T-cell (primary cell): ENCODE data around the gene FGFR4. TPM values are rescaled to one million over a fixed set of nuclear protein-coding genes. Genes with fewer than 3 reads are reported as not detected.
A peak's percentile ranks its signal among the peaks of the same experiment; 100 is the strongest.

Source experiments
- ATAC-seq, 4 experiments: fragments of 200-7000 bp in 3 of 4; fragments of 150-1000 bp in 1 of 4; cut with Tn5 transposase; replicated peaks in 1 of 4; 1 replicate in 3 of 4; 2 replicates in 1 of 4; pipeline ENCODE4 v1.10.0; 2021; ENCODE audit warnings: moderate library complexity in 3 of 4, mild to moderate bottlenecking in 2 of 4, moderate number of reproducible peaks in 1 of 4
- CTCF ChIA-PET, 2 donors: fragments of 300-600 bp; sonication (Branson Sonifier 250); formaldehyde crosslinking; loops; one replicate each; lab custom pipeline; 2022; ENCODE audit warnings: antibody characterized with exemption in 2 of 2; lab: Charles Lee
- POLR2A ChIA-PET, 2 donors: fragments of 300-600 bp; sonication (Branson Sonifier 250); formaldehyde crosslinking; loops; one replicate each; lab custom pipeline; 2022; ENCODE audit warnings: antibody characterized with exemption in 2 of 2; lab: Charles Lee
- DNase-seq, 35 experiments: peaks; one replicate each; pipeline versions ENCODE4 v3.0.0 to v3.0.0-alpha.2; 2013 to 2023
- H3K27ac ChIP-seq: one replicate; pipeline ENCODE4 v1.5.1; 2013; ENCODE audit warnings: low read length
- H3K27me3 ChIP-seq, 2 experiments: replicated peaks in 1 of 2; 1 replicate in 1 of 2; 2 replicates in 1 of 2; pipeline versions ENCODE4 v1.6.1 to v1.7.0; 2013; ENCODE audit warnings: low read length in 1 of 2, mixed read lengths in 1 of 2; ENCODE audit not compliant: control insufficient read depth in 2 of 2, insufficient read depth in 2 of 2; ENCODE audit errors: extremely low read depth in 1 of 2
- H3K36me3 ChIP-seq, 2 donors: 1 replicate in 1 of 2; 2 replicates in 1 of 2; pipeline versions ENCODE4 v1.6.1 to v1.7.0; 2013; ENCODE audit warnings: low read length in 1 of 2; ENCODE audit not compliant: control insufficient read depth in 2 of 2, insufficient read depth in 1 of 2; ENCODE audit errors: extremely low read depth in 1 of 2
- H3K4me1 ChIP-seq, 2 experiments: 1 replicate in 1 of 2; 2 replicates in 1 of 2; pipeline versions ENCODE4 v1.6.1 to v1.7.0; 2013; ENCODE audit warnings: low read length in 2 of 2, mixed read lengths in 1 of 2; ENCODE audit not compliant: insufficient read depth in 2 of 2, control insufficient read depth in 1 of 2; ENCODE audit errors: extremely low read depth in 1 of 2
- H3K4me3 ChIP-seq, 2 donors: 1 replicate in 1 of 2; 2 replicates in 1 of 2; pipeline versions ENCODE4 v1.5.1 to v1.7.0; 2013; ENCODE audit warnings: mild to moderate bottlenecking in 2 of 2, low read length in 1 of 2, moderate library complexity in 1 of 2; ENCODE audit not compliant: control insufficient read depth in 1 of 2; ENCODE audit errors: extremely low read depth in 1 of 2
- H3K9me3 ChIP-seq: 2 replicates; pipeline ENCODE4 v1.7.0; 2013
- H3K27ac Mint-ChIP-seq, 2 donors: one replicate each; pipeline ENCODE4 v1.8.0; 2020 to 2021; ENCODE audit warnings: mild to moderate bottlenecking in 2 of 2, mixed read lengths in 2 of 2
- H3K27me3 Mint-ChIP-seq, 2 donors: one replicate each; pipeline ENCODE4 v1.8.0; 2021 to 2022; ENCODE audit warnings: mixed read lengths in 2 of 2
- H3K36me3 Mint-ChIP-seq: one replicate; pipeline ENCODE4 v1.8.0; 2021; ENCODE audit warnings: mixed read lengths
- H3K4me1 Mint-ChIP-seq, 3 donors: one replicate each; pipeline ENCODE4 v1.8.0; 2020 to 2022; ENCODE audit warnings: mixed read lengths in 3 of 3, mild to moderate bottlenecking in 1 of 3
- H3K4me3 Mint-ChIP-seq, 3 donors: one replicate each; pipeline ENCODE4 v1.8.0; 2020 to 2022; ENCODE audit warnings: mild to moderate bottlenecking in 3 of 3, mixed read lengths in 3 of 3, moderate library complexity in 3 of 3
- H3K9me3 Mint-ChIP-seq, 3 donors: one replicate each; pipeline ENCODE4 v1.8.0; 2020 to 2022; ENCODE audit warnings: mixed read lengths in 3 of 3
- WGBS: methylation state at CpG from one replicate; pipeline ENCODE4 v1.1.5; 2013; ENCODE audit warnings: missing lambda C conversion rate; ENCODE audit not compliant: insufficient coverage; 5-methylcytosine and 5-hydroxymethylcytosine counted together
- total RNA-seq, 35 experiments: library from RNA in 6 of 35; stranded (reverse) in 6 of 35; fragments of 120-200 nt in 1 of 35; gene quantifications; one replicate each; pipeline versions ENCODE4 v1.2.1 to v1.2.4 and lab custom pipeline; 2013 to 2026

FGFR4 gene
- total RNA-seq, 5 donors from 2014 or later (not counting 1 experiment from before 2014, with no cell fraction given): 1.6 to 5.1 (median 3.2) TPM

- no peaks in the 10 kb centered on the region for H3K4me1 Mint-ChIP-seq
- H3K9me3 ChIP-seq: no peaks in the 10 kb centered on the region
- no peaks in the 10 kb centered on the region for H3K36me3 ChIP-seq
- 90% methylated on average over 3 of the region's 5 CpGs for WGBS
- CTCF ChIA-PET: no interaction called here
- DNase-seq (no peak), ATAC-seq (no peak)
- H3K4me3 ChIP-seq: no peak overlapping the region
- H3K9me3 Mint-ChIP-seq: no peaks in the 10 kb centered on the region
- POLR2A ChIA-PET: no interaction called here
- H3K27me3 Mint-ChIP-seq: no peaks in the 10 kb centered on the region
- H3K27ac Mint-ChIP-seq: no peak overlapping the region
- no peaks in the 10 kb centered on the region for H3K36me3 Mint-ChIP-seq
- no peaks in the 10 kb centered on the region for H3K4me1 ChIP-seq
- H3K27ac ChIP-seq: no peak overlapping the region
- no peak overlapping the region for H3K4me3 Mint-ChIP-seq
- H3K27me3 ChIP-seq: peaks cover 0 to 6% of the 10 kb centered on the region in 2 experiments
Measured at GRCh38 chr5:177080265-177080664, 6.5 kb upstream of the FGFR4 start.

GRCh38 chr5:177081859-177082258 lies 4.9 kb upstream of the FGFR4 start:
- ATAC-seq (no peak), DNase-seq (no peak)
- Mint-ChIP-seq H3K9me3 (no peaks in the 10 kb centered on the region), H3K27ac (no peak overlapping the region), H3K4me1 (peaks cover 6 to 8% (median 6%) of the 10 kb centered on the region in 3 donors), H3K36me3 (no peaks in the 10 kb centered on the region), H3K4me3 (no peak overlapping the region), H3K27me3 (no peaks in the 10 kb centered on the region)
- POLR2A ChIA-PET: no interaction called here
- no peak overlapping the region for H3K4me3 ChIP-seq
- WGBS: 91% methylated on average over 10 of the region's 10 CpGs
- H3K27ac ChIP-seq: no peak overlapping the region
- no peaks in the 10 kb centered on the region for H3K36me3 ChIP-seq
- H3K27me3 ChIP-seq: peaks cover 0 to 6% of the 10 kb centered on the region in 2 experiments
- H3K9me3 ChIP-seq: no peaks in the 10 kb centered on the region
- H3K4me1 ChIP-seq: peaks cover 0 to 5% of the 10 kb centered on the region in 2 experiments
- CTCF ChIA-PET: no interaction called here

- H3K4me3 ChIP-seq: no peak overlapping the region
- Mint-ChIP-seq H3K27me3 (peaks cover 5 to 6% of the 10 kb centered on the region in 2 donors), H3K27ac (no peak overlapping the region), H3K36me3 (no peaks in the 10 kb centered on the region), H3K9me3 (no peaks in the 10 kb centered on the region), H3K4me1 (peaks cover 12 to 14% (median 13%) of the 10 kb centered on the region in 3 donors), H3K4me3 (no peak overlapping the region)
- no peaks in the 10 kb centered on the region for H3K9me3 ChIP-seq
- peaks cover 4 to 14% of the 10 kb centered on the region in 2 experiments for H3K4me1 ChIP-seq
- H3K27ac ChIP-seq: no peak overlapping the region
- DNase-seq (no peak), ATAC-seq (no peak)
- H3K36me3 ChIP-seq: no peaks in the 10 kb centered on the region
- POLR2A ChIA-PET: interaction anchor here in 1 of 2 donors (0.6 kb wide), 1 partner anchor 130 kb away, joined by 4 read pairs; no protein-coding TSS in a partner anchor
- H3K27me3 ChIP-seq: peaks cover 0 to 19% of the 10 kb centered on the region in 2 experiments
- CTCF ChIA-PET: no interaction called here
- 73% methylated on average over 3 of the region's 4 CpGs for WGBS
Measured at GRCh38 chr5:177083357-177083756, 3.4 kb upstream of the FGFR4 start.

GRCh38 chr5:177084175-177084574 lies 2.5 kb upstream of the FGFR4 start:
- Histone ChIP-seq H3K27me3 (peaks cover 0 to 26% of the 10 kb centered on the region in 2 experiments), H3K27ac (no peak overlapping the region), H3K4me1 (peaks cover 4 to 14% of the 10 kb centered on the region in 2 experiments), H3K36me3 (no peaks in the 10 kb centered on the region), H3K4me3 (no peak overlapping the region), H3K9me3 (no peaks in the 10 kb centered on the region)
- no peaks in the 10 kb centered on the region for H3K9me3 Mint-ChIP-seq
- POLR2A ChIA-PET: no interaction called here
- H3K36me3 Mint-ChIP-seq: no peaks in the 10 kb centered on the region
- CTCF ChIA-PET: no interaction called here
- H3K27me3 Mint-ChIP-seq: peaks cover 5 to 13% of the 10 kb centered on the region in 2 donors
- WGBS: no CpG with 5 or more reads among the region's 4 CpGs
- H3K4me1 Mint-ChIP-seq: peaks cover 13 to 14% (median 14%) of the 10 kb centered on the region in 3 donors
- H3K27ac Mint-ChIP-seq: no peak overlapping the region
- no peak overlapping the region for H3K4me3 Mint-ChIP-seq
- DNase-seq (no peak), ATAC-seq (no peak)

- peaks cover 4 to 18% of the 10 kb centered on the region in 2 experiments for H3K4me1 ChIP-seq
- no peak for ATAC-seq
- no peaks in the 10 kb centered on the region for H3K9me3 ChIP-seq
- H3K27me3 Mint-ChIP-seq: peaks cover 5 to 13% of the 10 kb centered on the region in 2 donors
- ChIA-PET CTCF (interaction anchor here in 1 of 2 donors (0.6 to 2.8 kb wide), 3 partner anchors 13 to 34 kb away, joined by 3 to 18 read pairs (median 4); no protein-coding TSS in a partner anchor), POLR2A (no interaction called here)
- 88% methylated on average over 7 of the region's 13 CpGs for WGBS
- H3K4me3 ChIP-seq: no peak overlapping the region
- no peak overlapping the region for H3K27ac ChIP-seq
- no peaks in the 10 kb centered on the region for H3K36me3 Mint-ChIP-seq
- H3K4me3 Mint-ChIP-seq: peak overlapping the region; percentile 65 to 72 (median 67)
- no peaks in the 10 kb centered on the region for H3K36me3 ChIP-seq
- peak overlapping the region; percentile 18 to 41 for H3K27ac Mint-ChIP-seq
- no peaks in the 10 kb centered on the region for H3K9me3 Mint-ChIP-seq
- DNase-seq: peak in 1 of 35 experiments; percentile 40
- H3K4me1 Mint-ChIP-seq: peaks cover 13 to 14% (median 14%) of the 10 kb centered on the region in 3 donors
- peaks cover 0 to 43% of the 10 kb centered on the region in 2 experiments for H3K27me3 ChIP-seq
Measured at GRCh38 chr5:177085985-177086653, 596 bp upstream of the FGFR4 start.

- no peaks in the 10 kb centered on the region for H3K9me3 Mint-ChIP-seq
- H3K4me1 Mint-ChIP-seq: peaks cover 13 to 14% (median 14%) of the 10 kb centered on the region in 3 donors
- no peak overlapping the region for H3K27ac ChIP-seq
- peaks cover 5 to 13% of the 10 kb centered on the region in 2 donors for H3K27me3 Mint-ChIP-seq
- no peaks in the 10 kb centered on the region for H3K36me3 Mint-ChIP-seq
- DNase-seq (peak in 1 of 35 experiments; percentile 1), ATAC-seq (no peak)
- POLR2A ChIA-PET: interaction anchor here in 1 of 2 donors (0.6 kb wide), 1 partner anchor 183 kb away, joined by 3 read pairs; no protein-coding TSS in a partner anchor
- WGBS: 28% methylated on average over 17 of the region's 23 CpGs
- peak overlapping the region; percentile 34 to 72 (median 58) for H3K4me3 Mint-ChIP-seq
- peaks cover 4 to 18% of the 10 kb centered on the region in 2 experiments for H3K4me1 ChIP-seq
- CTCF ChIA-PET: interaction anchor here (0.5 to 2.8 kb wide), 3 partner anchors 15 to 1194 kb away, joined by 3 to 18 read pairs (median 3); no protein-coding TSS in a partner anchor
- peaks cover 0 to 45% of the 10 kb centered on the region in 2 experiments for H3K27me3 ChIP-seq
- H3K9me3 ChIP-seq: no peaks in the 10 kb centered on the region
- H3K4me3 ChIP-seq: peak overlapping the region; percentile 41 to 57
- no peak overlapping the region for H3K27ac Mint-ChIP-seq
- H3K36me3 ChIP-seq: no peaks in the 10 kb centered on the region
Measured at GRCh38 chr5:177087398-177088005, 787 bp downstream of the FGFR4 start.
